Erythroblast (primary cell): ENCODE data around the gene IRX2.

ENCODE experiments used
- GATA1 ChIP-seq: IDR thresholded peaks from 2 replicates; pipeline ENCODE4 v1.6.1; 2011; ENCODE audit warnings: low read depth, mild to moderate bottlenecking, control low read depth, low read length, moderate library complexity
- POLR2A ChIP-seq: IDR thresholded peaks from 2 replicates; pipeline ENCODE4 v1.6.1; 2011; ENCODE audit warnings: mild to moderate bottlenecking, low read length

DNA sequence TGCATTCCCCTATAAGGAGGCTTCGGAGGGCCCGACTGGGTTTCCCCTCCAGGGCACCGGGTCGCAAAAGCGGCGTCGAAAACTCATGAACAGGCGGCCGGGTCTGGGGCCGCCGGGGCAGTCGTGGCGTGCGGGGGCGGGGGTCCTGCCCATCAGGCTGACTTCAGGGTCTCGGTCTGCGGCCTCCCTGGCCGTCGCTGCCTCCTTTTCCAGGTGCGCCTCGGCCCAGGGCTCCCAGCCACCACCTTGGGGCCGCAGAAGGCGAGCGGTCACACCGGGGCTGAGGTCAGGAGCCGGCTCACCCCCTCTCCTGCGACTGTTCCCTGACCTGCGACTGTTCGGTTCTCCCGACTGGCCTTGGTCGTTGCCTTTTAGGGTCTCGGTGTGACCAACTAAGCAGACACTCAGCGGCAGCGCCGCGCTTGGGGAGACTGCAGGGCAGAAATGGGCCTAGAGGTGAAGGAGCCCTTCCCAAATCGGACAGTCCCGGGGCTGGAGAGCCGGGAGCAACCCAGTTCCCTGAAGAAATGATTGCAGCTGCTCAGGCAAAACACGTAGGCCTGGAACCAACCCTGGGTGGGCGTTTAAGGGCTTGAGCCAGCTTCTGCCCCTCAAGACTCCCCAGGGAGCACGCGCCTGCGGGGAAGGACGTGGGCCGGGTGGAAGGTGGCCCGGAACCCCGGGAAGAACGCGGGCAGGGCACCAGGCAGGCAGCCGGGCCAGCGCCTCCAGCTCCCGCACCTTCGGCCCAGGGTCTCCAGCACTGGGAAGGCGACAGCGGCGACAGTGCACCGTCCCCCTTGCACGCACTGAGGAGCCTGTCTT lies 11.2 kb downstream of the IRX2 start:
- no peak for TF ChIP-seq POLR2A
- TF ChIP-seq GATA1, result no peak
